Ectodermal cell (in vitro differentiated cells): Measurements from ENCODE around the gene TMIGD1.
"Not testable (repeated sequence)": the region's sequence is repeated elsewhere in the genome, so short reads cannot be mapped to it uniquely, and the experiment has no call there.

Experiments used
- H3K27ac ChIP-seq: 2 replicates; pipeline ENCODE4 v1.7.0; 2013; ENCODE audit warnings: mild to moderate bottlenecking, low read depth, low read length; ENCODE audit not compliant: insufficient read depth, poor library complexity, severe bottlenecking
- H3K27me3 ChIP-seq: 2 replicates; pipeline ENCODE4 v1.7.0; 2013; ENCODE audit warnings: mild to moderate bottlenecking, low read length; ENCODE audit not compliant: insufficient read depth, control insufficient read depth, poor library complexity, severe bottlenecking
- H3K36me3 ChIP-seq: one replicate; pipeline ENCODE4 v1.7.0; 2013; ENCODE audit warnings: low read length; ENCODE audit not compliant: control insufficient read depth, insufficient read depth
- H3K4me1 ChIP-seq: one replicate; pipeline ENCODE4 v1.7.0; 2013; ENCODE audit warnings: low read length; ENCODE audit not compliant: control insufficient read depth, insufficient read depth
- H3K4me3 ChIP-seq: 2 replicates; pipeline ENCODE4 v1.7.0; 2013; ENCODE audit warnings: low read depth, low read length, control low read depth; ENCODE audit not compliant: insufficient read depth
- H3K9me3 ChIP-seq: 2 replicates; pipeline ENCODE4 v1.7.0; 2013; ENCODE audit warnings: mild to moderate bottlenecking, low read length, moderate library complexity; ENCODE audit not compliant: control insufficient read depth
- WGBS, 2 experiments: methylation state at CpG; one replicate each; pipeline ENCODE4 v1.1.7; 2013; ENCODE audit warnings: missing lambda C conversion rate in 2 of 2; 5-methylcytosine and 5-hydroxymethylcytosine counted together

The TMIGD1 gene

DNA sequence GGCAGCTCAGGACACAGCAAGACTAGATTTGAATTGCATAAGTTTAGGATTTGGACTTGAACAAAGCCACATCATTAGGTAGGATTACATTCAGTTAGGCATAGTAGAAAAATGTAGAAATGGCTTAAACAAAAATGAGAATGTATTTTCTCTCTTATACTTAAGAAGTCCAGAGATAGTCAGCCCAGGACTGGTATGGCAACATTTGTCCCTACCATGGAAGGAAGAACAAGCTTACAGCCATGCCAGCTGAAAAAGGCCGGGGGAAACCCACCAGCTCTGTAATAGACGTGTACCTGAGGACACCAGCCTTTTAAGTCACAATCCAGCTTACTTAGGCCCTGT, 11.2 kb upstream of the TMIGD1 start:
- peaks cover 4% of the 10 kb centered on the region for H3K4me1 ChIP-seq
- 92% methylated on average over 2 of the region's 2 CpGs for WGBS, 2 experiments
- no peak overlapping the region for H3K4me3 ChIP-seq
- no peaks in the 10 kb centered on the region for H3K27me3 ChIP-seq
- no peaks in the 10 kb centered on the region for H3K9me3 ChIP-seq
- no peak overlapping the region for H3K27ac ChIP-seq
- no peaks in the 10 kb centered on the region for H3K36me3 ChIP-seq

DNA sequence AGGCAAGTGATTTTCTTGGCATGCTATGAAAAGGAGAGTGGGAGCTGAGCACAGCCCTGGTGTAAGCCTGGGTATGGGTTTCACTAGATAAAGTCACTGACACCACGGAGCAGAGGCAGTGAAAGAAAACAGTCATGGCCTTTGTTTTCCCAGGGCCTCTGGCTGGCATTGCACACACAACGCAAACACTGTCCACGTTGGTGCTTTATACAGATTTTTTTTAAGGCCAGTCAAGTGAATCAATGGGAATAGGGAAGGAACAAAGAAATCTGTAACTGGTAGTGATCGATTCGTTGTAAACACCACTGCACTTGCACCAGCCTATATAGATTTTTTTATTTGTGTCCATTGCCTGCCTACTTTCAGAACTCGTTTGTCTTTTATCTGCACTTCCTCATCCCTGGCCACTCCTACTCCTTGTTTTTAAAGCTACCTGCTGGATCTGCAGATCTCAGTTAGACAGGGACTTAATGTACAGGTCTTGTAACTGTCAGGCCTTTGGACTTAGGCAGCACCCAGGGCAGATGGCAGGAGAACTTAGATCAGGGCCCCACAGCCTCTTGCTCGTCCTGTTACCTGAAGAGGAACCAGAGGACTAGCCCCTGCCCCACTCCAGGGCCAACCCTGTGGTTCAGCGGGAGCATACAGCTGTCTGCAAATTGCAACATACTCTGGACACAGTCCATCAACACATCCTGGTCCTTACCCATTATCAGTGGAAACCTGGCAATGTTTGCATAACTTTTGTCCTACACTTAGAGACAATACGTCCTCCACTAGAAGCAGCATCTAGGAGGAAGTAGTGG, 10.6 kb upstream of the TMIGD1 start:
- Histone ChIP-seq H3K27ac (no peak overlapping the region), H3K27me3 (no peaks in the 10 kb centered on the region), H3K4me1 (peaks cover 5% of the 10 kb centered on the region), H3K4me3 (no peak overlapping the region), H3K36me3 (no peaks in the 10 kb centered on the region), H3K9me3 (no peaks in the 10 kb centered on the region)
- WGBS, 2 experiments = 86% methylated on average over 9 of the region's 9 CpGs

DNA sequence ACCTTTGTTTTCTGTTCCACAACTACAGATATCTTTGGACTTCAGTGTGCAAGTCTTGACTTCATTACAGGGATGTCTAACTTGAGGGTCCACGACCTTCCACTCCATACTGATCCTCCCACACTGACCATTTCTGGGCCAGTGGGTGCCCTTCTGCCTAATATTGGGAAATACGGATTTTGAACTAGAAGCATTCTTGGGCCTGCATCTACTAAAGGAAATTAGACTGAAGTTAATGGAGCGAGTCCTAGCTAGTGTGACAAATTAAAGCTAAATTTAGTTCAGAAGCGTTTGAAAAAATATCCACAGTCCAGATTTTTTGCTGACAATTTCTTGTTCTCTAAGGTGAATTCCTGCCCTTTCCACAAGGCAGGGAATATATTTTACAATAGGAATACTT, 9.9 kb upstream of the TMIGD1 start:
- WGBS, 2 experiments = 90% methylated on average over 4 of the region's 4 CpGs
- H3K4me1 ChIP-seq = peaks cover 5% of the 10 kb centered on the region
- H3K9me3 ChIP-seq = no peaks in the 10 kb centered on the region
- H3K27ac ChIP-seq = no peak overlapping the region
- H3K36me3 ChIP-seq = no peaks in the 10 kb centered on the region
- H3K27me3 ChIP-seq = no peaks in the 10 kb centered on the region
- no peak overlapping the region for H3K4me3 ChIP-seq

DNA sequence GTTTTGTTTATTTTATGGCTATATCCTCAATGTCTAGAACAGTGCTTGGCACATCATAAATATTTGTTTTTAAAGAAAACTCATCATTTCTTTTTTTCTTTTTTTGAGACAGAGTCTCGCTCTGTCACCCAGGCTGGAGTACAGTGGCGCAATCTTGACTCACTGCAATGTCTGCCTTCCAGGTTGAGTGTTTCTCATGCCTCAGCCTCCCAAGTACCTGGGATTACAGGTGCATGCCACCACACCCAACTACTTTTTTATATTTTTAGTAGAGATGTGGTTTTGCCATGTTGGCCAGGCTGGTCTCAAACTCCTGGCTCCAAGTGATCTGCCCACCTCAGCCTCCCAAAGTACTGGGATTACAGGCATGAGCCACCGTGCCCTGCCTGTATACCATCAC, 9.4 kb upstream of the TMIGD1 start:
- not testable (repeated sequence) for H3K9me3 ChIP-seq, H3K27me3 ChIP-seq, H3K4me1 ChIP-seq, H3K4me3 ChIP-seq, H3K27ac ChIP-seq, H3K36me3 ChIP-seq
- WGBS, 2 experiments = 87 to 91% methylated on average over 3 of the region's 3 CpGs

DNA sequence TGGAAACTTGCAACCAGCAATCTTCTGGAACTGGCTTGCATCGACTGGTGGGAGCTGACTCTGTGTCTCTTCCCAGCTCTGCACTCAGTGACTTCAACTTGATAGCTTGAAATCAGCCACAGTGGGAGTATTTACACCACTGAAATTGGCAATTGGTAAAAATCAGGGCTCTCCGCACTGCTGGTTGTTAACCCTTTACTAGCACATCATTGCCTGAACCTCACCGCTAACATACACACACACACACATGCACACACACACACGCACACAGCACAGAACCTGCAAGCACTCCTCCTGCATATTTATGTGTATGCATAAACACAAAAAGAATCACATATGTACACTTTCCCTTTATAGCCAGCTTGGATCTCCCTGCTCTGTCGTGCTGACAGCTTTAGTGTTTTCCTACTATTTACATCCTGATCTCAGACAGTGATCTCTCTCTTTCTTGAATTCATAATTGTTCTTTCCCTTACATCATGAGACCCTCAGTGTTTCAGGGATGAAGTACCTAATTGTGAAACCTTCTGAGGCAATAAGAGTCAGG, 7.9 kb upstream of the TMIGD1 start:
- Histone ChIP-seq H3K4me3 (no peak overlapping the region), H3K4me1 (peaks cover 5% of the 10 kb centered on the region), H3K27ac (no peak overlapping the region), H3K9me3 (no peaks in the 10 kb centered on the region), H3K27me3 (no peaks in the 10 kb centered on the region), H3K36me3 (no peaks in the 10 kb centered on the region)
- WGBS, 2 experiments = 87 to 91% methylated on average over 5 of the region's 5 CpGs

DNA sequence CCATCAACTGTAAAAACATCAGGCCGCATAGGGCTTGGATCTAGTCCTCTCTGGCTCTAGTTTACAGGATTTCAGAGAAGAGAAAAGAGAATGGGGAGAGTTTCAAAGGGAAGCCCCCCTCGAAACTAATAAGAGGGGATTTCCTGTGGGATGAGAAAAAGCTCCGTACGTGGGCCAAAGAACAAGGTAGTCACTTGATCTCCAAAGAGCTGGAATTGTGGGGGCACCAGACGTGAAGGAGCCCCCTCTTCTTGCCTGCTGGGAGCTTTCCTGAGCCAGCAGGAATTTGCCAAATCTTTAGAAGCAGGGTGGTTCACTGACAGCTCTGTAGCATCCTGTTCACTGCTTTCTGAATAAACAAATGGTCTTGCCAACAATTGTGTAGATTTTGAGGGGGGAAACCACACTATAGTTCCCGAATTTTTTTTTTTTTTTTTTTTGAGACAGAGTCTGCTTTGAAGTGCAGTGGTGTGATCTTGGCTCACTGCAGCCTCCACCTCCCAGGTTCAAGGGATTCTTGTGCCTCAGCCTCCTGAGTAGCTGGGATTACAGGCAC, 7.0 kb upstream of the TMIGD1 start:
- peak overlapping the region; percentile 4 for H3K27ac ChIP-seq

DNA sequence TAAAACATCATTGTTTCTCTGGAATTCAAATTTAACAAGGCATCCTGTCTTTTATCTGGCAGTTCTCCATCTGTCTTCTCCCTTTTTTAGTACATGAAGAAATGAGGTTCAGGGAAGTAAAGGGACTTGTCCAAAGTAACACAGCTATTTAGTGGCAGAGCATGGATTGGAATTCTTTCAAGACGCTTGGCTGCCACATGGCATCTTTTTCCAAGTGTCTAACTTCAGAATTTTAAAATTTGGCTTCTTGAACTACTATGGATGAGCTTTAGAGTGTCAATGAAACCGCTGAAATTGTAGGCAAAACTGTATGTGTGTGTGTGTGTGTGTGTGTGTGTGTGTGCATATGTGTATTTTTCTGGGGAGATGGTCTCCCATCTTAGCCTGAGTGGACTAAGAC, 5.2 kb upstream of the TMIGD1 start:
- Histone ChIP-seq H3K27ac (no peak overlapping the region), H3K4me1 (peaks cover 5% of the 10 kb centered on the region), H3K9me3 (no peaks in the 10 kb centered on the region), H3K36me3 (no peaks in the 10 kb centered on the region), H3K4me3 (no peak overlapping the region), H3K27me3 (no peaks in the 10 kb centered on the region)
- WGBS, 2 experiments = 89 to 92% methylated on average over 2 of the region's 2 CpGs

More for the DNA sequence above, 7.0 kb upstream of the TMIGD1 start:
- Histone ChIP-seq H3K27me3 (no peaks in the 10 kb centered on the region), H3K9me3 (no peaks in the 10 kb centered on the region), H3K36me3 (no peaks in the 10 kb centered on the region), H3K4me3 (no peak overlapping the region), H3K4me1 (peaks cover 5% of the 10 kb centered on the region)
- 20 to 26% methylated on average over 6 of the region's 6 CpGs for WGBS, 2 experiments

DNA sequence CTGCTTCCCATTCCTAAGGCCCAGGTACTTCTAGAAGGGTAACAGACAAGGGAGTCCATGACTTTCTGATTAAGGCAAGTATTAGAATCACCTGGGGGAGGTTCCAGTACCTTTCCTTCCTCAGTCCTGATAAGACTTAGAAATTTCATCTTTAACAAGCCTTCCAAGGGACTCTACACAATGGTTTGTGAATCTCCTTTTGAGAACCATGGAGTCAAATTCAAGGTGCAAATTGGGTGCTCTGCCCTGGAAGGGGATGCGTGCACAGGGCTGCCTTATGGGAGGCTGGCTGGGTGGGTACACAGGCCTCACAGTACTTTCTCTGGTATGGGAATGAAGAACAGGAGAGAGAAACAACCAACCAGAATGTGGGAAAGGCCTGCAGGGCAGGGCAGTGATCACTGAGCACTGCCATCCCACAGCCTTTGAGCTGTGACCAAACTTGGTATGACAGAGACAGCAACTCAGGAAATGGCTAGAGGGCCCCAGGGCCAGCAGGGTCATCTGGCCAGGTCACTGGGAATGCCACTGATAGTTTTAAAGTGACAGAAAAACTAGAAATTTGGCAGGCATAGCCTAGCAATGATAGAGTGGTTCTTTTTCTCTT, 3.6 kb upstream of the TMIGD1 start:
- H3K36me3 ChIP-seq = no peaks in the 10 kb centered on the region
- H3K27me3 ChIP-seq = no peaks in the 10 kb centered on the region
- no peak overlapping the region for H3K27ac ChIP-seq
- H3K4me3 ChIP-seq = no peak overlapping the region
- no peaks in the 10 kb centered on the region for H3K9me3 ChIP-seq
- H3K4me1 ChIP-seq = peaks cover 5% of the 10 kb centered on the region
- 93 to 94% methylated on average over 1 of the region's 1 CpG for WGBS, 2 experiments

DNA sequence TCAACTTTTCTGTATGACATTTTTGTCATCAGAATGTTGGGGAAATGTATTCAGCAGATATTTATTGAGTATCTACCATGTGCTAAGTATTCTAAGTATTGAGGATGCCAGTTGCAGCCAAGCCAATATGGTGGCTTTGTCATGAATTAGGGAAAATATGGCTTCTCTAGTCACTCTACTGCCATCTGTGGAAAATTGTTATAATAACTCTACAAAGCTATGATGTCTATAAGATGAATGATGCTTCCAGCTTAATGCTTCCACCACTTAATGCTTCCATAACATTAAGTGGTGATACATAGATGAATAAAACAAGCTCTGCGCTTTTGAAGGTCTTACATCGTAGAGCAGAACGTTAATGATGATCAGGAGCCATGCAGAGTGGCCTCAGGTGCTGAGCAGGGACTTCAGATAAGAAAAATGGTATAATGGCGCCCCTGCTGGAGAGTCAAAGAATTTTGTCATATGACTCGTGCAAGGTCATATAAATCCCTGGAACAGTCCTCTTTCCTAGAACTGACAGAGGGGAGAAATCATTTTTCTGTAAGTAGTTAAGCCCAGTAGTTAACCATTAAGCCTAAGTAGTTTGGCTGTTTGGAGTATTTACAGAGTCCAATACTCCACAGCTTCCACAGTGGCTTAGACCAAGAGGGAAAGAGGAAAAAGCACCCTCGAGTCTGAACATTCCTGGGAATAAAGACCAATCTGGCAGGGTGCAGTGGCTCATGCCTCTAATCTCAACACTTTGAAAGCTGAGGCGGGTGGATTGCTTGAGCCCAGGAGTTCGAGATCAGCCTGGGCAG, 2.7 kb upstream of the TMIGD1 start:
- H3K27me3 ChIP-seq = no peaks in the 10 kb centered on the region
- H3K4me1 ChIP-seq = peaks cover 5% of the 10 kb centered on the region
- no peak overlapping the region for H3K4me3 ChIP-seq
- no peaks in the 10 kb centered on the region for H3K9me3 ChIP-seq
- 60% methylated on average over 8 of the region's 8 CpGs for WGBS, 2 experiments
- H3K27ac ChIP-seq = no peak overlapping the region
- no peaks in the 10 kb centered on the region for H3K36me3 ChIP-seq

DNA sequence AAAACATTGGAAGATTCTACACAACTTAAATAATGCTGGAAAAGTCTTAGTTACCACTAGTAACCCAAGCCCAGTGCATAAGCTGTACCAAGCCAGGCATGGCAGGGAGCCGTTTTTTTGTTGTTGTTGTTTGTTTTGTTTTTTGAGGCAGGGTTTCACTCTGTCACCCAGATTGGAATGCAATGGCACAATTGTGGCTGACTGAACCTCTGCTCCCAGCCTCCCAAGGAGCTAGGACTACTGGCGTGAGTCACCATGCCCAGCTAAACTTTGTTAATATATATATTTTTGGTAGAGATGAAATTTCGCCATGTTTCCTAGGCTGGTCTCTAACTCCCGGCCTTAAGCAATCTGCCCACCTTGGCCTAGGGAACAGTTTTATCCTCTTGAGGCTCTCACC, 564 bp upstream of the TMIGD1 start:
- Histone ChIP-seq H3K27ac (no peak overlapping the region), H3K4me3 (no peak overlapping the region), H3K4me1 (no peaks in the 10 kb centered on the region), H3K27me3 (no peaks in the 10 kb centered on the region), H3K9me3 (no peaks in the 10 kb centered on the region), H3K36me3 (no peaks in the 10 kb centered on the region)
- WGBS, 2 experiments = 87 to 98% methylated on average over 3 to 4 of the region's 4 CpGs
